Fibroblast of skin of back (primary cell): ENCODE results near the gene NAPA.

ENCODE experiments used
- DNase-seq: peaks from one replicate; pipeline ENCODE4 v3.0.0-alpha.2; 2013

The NAPA gene

DNA sequence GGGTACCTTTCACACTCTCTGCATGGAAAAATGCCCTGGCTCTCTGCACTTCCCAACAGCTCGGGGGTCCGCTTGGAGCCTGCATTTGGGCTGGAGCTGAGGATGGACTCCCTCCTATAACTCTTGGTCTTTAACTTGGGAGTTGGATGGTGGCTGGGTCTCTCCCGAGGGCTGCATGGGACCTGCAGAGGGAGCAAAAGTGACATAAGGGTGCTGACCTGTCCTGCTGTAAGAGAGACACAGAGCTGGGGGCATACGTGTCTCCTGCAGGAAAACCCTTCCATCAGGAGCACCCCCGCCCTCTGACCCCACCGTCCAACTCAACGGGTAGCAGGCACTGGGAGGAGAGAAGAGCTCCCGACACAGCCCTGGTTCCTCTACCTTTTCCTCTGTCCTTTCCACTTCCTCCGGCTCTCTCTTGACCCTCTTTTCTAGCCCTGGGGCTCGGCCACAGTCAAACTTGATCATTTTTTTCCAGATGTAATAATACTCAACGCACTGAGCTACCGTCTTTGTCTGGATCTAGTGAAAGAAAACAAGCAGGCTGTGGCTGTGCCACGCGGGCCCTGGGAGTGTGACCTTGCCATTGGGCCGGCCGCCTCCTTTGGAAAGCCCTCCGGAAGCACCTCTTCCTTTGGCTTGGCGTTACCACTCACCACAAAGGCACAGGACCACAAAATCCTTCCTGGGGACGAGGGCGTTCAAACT lies 6.8 kb upstream of the NAPA start:
- DNase-seq: no peak

DNA sequence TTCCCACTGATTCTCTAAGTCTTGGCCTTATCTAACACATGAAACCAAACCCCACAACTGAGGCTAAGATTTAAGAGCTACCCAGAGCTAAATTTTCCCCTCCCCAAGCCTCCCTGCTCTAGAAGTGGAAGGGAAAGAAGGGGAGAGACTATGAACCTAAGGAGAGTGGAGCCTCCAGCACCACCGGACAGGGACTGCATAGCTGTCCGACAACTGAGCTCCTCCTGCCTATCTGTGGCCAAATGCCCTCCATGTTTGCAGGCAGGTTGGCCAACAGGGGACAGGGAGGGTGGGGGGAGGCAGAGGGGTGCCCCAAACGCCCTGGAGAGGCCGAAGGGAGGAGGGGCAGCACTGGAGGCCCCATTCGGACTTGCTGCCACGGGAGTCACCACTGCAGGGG lies 6.0 kb upstream of the NAPA start:
- DNase-seq: no peak

DNA sequence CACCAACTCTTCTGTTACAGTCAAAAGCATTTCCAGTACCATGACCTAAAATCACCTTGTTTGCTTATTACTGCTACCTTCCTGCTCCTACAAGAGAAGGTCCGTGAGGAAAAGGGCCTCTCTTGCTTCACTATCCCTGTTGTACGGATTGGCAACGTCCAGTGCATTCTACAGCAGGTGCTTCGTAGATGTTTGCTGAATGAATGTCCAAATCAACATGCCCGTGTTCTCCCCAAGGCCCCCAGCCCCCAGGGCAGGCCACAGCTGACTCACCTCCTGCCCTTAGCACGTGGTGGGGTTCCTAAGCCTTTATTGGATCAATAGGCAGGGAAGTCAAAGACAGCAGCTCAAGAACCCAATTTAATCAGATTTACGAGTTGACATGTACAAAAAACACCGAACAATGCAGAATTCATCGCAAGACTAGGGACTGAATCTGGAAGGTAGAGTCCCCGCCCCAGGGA lies 5.5 kb upstream of the NAPA start:
- no peak for DNase-seq

DNA sequence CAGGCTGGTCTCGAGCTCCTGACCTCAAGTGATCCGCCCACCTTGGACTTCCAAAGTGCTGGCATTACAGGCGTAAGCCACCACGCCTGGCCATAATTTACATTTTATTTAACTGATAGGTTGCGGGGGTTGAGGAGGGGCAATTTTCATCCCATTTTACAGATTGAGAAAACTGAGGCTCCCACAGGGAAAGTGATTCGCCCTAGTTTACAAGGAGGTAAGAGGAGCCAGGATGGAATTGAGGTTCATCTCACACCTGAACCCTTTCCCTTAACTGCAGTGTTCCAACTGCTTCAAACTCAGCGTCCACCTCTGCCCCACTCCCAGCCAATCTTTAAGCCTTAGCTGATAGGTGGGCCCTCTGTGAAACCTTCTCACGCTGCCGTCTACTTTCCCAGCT lies 4.0 kb upstream of the NAPA start:
- DNase-seq: no peak

DNA sequence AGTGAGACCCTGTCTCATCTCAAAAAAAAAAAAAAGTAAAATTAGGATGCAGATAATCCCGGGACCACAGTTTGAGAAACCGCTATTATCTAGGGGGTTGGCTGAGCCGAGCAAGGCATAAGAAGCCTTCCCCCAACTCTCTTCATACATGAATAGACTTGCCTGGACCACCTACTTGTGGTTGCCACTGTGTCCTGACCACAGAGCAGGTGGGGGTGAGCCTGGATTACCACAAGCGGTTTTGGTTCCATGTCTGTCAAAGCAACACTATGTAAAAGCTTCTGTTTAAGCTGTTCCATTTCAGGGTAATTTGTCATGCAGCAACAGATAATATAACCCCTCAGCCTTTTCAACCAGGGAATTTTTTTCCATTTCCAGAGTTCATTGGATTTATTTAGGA lies 3.3 kb upstream of the NAPA start:
- no peak for DNase-seq

DNA sequence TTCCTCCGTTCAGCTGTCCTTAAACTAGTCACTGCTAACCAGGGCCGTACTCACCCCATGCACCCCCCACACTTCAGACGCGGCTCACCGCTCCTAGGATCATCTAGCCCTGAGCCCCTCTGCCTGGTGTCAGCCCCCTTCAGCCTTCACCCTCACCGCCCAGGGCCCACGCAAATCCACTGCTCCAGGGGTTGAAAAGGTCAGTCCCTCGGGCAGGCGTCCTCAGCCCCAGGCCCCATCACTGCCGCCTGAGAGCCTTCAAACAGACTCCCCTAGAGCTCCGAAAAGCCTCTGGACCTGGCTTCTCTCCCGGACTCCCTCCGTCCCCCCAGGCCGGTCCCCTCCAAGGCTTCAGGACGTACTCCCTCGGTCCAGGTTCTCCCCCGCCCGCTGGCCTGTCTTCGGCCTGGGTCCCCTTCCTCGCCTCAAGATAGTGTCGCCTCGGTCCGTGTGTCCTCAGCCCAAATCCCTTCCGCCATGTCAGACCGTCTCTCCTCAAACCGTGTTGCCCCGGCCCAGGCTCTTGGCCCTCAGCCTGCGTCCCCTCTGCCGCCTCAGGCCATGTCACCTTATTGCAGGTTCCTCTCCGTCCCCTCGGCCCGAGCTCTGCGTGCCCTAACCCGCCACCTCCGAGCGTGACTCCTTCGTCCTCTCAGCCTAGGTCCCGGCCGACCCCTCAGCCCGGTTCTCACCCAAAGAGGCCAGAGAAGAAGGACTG lies 553 bp downstream of the NAPA start:
- no peak for DNase-seq

DNA sequence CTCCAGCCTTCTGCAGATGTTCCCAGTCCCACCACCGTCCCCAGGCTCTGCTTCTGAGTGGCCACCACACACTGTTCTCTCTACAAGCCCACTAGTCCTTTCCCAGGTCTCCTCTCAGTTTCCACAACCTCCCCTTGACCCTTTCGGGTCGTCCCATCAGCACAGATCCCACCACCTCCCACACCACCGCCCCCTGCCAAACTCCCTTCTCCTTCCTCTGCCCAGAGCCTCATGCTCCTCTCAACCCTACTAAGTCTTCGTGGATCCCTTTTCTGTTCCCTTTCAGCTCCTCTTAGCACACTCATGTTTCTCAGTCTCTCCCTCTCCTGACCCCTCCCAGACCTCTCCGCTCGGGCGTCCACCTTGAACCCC lies 1.9 kb downstream of the NAPA start:
- no peak for DNase-seq

DNA sequence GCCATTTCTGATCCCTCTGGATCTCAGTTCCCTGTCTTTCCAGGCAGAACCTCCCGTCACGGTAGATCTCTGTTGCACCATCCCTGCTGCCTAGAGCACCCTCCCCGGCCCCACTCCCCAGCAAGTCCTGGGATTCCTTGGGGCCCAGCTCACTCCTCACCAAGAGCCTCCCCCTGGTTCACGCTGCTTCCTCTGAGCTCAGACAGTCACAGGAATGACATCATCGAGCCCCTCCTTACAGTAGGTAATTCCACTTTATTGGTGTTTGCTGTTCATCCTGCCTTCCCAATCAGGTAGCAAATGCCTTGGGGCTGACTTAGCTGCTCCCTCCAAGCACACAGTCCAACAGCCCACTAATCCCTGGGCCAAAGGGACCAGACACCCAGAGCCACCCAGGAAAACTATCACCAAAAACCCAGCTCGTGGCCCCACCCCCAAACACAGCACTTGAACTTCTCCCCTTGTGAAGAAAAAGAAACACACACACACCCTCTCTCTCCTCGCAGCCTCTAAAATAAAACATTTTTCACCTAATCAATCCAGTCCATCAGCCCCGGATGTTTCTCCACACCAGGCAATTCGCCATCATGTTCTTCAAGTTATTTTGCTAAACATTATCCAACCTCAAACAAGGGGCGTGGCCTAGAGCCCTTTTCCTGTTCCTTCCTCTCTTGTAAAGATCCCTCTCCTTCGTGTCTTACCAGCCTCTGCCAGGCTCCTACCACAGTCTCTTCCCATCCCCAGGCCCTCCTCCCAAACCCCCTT lies 2.5 kb downstream of the NAPA start:
- peak; percentile 23 for DNase-seq

DNA sequence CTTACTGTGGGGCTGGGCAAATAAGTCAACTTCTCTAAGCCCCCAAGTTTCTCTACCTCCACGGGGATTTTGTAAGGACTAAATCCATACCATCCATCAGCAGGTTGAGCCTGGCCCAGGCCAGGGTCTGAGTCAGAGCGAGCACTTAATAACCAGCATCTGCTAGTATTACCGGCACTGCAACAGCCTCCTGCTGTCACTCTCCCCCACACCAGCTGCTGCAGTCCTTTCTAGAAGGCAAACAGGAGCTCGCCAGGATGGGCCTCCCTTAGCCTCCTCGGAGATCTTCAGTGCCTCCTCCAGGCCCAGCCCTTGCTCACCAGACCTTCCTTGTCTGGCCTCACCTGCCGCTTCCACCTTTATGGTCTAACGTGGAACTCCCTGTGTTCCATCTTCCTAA lies 3.2 kb downstream of the NAPA start:
- DNase-seq: no peak

DNA sequence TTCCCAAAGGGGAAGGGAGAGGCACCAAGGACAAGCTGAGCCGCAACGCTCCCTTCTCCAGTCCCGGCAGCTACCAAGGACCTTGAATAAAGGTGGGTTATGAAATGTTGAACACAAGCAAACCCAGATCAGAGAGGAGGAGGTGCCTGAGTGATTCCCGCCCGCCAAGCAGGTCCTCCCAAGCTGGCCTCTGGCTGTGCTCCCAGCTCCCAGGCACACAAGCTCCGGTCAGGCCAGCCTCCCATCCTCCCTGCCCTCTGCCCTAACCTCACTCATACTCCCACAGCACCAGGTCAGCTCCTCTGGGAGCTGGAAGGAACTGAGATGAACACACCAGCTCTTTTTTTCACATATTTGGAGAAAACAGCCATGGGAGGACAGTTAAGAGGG lies 3.7 kb downstream of the NAPA start:
- no peak for DNase-seq

DNA sequence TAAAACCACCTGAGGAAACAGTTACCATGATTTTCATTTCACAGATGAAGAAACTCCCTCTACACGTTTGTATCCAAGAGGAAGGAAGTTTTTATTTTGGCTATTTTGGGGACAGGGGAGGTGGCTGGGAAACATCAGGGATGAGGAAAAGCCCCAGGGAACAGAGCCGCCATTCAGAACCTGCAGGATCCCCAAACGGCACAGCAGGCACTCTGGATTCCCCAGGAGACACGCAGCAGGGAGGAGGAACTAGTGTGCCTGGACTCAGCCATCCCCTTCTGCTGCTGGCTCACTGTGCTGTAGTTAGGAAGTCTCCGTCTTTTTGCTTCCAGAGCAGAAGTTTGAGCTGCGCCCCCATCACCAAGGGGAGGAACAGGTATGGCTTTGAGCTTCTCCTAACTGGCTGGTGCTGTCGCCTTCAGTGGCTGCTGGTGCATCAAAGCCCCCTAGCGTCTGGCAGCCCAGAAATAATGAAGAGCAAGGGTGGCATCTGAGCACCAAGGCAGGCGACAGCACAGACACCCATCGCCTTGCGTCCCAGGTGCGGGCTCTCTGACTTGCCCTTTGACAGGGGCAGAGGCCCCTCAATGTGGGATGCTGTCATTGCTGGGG lies 4.2 kb downstream of the NAPA start:
- DNase-seq: no peak

DNA sequence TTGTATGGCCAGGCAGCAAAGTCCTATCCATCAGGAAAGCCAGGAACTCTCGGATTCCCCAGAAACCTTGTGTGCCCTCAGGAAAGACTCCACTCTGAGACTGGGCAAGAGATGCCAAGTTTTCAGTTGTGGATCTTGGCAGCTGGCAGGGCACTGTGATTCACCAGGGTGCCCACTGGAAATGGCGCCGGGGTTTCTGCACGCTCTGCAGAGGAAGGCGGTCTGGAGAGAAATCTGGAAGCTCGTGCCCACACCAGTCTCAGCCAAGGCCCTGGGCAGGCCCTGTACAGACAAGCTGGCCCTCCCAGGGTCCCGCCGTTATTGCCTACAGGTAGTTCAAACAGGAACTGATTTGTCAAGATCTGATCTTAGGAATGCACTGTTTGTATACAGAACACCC lies 4.9 kb downstream of the NAPA start:
- DNase-seq: no peak

DNA sequence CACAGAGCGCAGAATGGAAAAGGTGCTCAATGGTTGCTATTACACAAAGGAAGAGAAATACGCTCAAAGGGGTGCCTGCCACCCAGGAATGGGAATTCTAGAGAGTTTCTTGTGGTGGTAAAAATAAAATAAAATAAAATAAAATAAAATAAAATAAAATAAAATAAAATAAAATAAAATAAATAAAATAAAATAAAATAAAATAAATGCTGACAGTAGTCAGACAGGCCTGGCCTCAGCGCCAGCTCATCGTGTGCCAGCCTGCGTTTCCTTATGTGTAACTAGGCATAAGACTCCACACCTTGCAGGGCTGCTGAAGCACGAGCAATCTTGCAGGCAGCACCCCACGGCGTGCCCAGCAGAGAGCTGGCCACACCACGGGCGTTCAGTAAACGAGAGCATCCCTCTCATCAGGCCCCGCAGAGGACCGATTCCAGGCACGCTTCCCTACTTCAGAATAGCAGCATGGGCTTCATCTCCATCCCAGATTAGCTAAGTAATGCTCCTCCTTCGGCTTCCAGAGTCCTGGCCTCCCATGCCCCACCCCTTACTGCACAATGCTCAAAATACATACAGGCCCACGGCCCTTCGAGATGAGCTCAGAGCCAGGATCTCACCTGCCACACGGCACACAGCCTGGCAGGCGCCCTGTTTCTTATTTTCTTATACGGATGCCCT lies 5.6 kb downstream of the NAPA start:
- no peak for DNase-seq

DNA sequence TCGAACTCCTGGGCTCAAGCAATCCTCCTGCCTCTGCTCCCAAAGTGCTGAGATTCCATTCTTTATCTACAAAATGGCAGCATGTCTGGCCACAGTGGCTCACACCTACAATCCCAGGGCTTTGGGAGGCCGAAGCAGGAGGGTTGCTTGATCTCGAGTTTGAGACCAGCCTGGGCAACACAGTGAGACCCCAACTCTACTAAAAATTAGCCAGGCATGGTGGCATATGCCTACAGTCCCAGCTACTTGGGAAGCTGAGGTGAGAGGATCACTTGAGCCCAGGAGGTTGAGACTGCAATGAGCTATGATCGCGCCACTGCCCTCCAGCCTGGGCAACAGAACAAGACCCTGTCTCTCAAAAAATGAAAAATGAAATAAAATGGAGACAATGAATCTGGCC lies 6.1 kb downstream of the NAPA start:
- DNase-seq: no peak

DNA sequence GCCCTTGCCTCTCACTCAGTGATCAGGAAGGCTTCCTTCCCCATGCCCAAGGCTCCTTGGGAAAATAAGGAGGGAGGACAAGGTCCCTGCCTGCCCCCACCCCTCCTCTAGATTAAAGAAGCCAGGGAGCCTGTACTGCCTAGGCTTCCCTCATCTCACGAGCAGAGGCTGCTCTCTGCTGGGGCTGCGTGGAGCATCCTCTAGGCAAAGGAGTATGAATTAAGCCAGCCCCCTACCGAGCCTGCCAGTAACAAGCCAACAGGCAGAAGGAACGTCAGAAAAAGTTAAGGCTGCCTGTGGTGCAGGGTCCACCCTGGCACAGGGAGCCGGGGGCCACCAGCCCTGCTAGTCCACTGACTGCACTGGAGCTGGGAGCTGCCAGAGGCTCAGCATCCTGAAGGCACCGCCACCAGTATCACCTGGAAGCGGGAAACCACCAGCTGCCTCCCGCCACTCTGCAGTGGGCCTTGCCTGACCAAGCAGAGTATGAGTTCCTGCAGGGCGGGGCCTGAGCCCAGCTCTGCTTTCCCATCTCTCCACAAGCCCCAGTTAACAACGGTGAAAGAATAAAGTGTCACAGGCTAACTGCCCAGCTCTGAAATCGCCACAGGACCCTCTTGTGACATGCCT lies 6.8 kb downstream of the NAPA start:
- DNase-seq: no peak

DNA sequence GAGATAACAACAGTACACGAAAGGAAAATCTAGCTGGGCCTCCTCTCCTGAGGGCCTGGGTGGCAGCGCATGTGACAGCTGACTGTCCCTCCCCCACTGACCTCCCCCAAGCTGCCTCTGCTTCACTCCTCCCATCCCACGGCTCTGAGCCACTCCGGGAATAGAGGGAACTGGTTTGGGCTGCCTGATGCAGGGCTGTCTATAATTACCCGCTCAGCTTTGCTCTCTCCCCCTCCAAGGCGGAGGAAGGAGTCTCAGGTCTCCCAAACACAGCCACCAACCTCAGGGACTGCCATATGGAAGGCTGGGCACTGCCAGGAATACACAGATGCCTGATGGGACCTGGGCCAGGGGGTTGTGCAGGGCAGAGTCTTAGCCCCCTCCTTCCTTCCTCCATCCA lies 7.9 kb downstream of the NAPA start:
- DNase-seq: no peak

DNA sequence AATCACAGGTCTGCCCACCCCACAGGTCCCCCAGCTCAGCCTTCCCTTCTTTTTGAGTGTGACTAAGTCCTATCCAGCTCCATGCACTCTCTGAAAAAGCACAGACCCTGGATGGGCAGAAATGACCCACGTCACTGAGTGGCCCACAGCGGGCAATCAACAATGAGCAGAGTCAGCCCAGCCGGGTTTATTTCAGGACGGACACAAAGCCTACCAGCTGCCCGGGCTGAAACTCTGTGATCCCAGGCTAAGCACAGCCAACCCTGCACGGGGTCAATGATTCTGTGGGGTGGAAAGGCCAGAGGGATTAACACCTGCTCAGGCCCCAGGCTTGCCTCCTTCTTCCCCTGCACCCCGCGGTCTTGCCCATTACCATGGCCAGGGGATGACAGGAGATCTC lies 8.4 kb downstream of the NAPA start:
- DNase-seq: no peak

DNA sequence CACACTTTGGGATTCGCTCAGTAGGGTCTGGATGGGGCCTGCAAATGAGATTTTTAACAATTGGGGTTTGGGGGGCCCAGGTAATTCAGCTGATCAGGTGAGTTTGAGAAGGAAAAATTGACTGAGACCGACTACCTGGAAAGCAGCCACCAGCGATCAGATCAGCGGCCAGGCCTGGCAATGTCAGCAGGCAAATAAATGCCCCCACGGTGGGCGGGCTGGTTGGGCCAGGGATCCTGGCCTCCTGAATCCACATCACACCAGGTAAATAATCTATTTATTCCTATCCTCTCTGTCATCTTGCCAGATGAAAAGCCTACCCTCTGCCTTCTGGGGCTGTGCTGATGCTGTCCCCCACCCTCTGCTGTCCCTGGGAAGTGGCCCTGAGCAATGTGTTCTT lies 9.4 kb downstream of the NAPA start:
- DNase-seq: no peak

DNA sequence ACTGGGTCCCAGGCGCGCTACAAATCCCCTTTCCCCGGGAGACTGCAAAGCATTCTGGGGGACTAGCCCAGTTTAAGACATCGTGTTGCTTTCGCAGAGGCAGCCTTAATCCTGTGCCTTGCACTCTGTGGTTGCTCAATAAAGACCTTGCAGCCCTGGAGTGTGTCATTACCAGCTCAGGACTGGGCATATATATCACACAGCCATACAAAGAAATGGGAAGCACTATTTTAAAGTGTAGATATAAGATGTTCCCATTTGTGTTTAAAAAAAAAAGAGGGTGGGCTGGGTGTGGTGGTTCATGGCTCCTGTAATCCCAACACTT lies 11.1 kb downstream of the NAPA start:
- DNase-seq: no peak

DNA sequence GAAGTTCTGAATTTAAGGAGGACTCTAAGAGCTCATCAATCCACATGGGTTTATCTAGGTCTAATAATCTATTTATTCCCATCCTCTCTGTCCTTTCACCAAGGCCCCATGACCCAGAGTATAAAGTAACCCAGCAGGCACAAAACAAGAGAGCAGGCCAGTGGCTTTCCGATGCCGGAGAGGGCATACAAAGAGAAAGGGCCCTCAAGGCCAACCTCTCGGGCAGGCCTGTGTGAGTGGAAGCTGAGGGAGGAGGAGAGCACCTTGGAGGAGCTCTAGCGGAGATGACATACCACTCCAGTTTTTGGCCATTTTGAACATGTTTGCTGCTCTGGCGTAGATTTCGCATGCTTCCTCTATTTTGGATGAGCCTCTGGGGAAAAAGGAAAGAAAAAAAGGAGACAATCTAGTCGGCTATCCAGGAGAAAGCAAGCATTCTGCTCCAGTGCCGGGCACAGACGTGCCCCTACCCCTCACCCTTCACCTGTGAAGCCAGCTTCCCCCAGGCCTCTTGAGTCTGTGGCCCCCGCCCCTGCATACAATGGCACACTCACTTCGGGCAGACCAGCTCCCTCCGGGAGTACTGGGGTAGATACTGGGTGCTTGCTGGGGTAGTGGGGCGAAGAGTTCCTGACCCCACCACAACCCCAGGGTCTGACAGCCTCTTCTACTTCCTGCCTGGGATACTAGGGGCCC lies 11.6 kb downstream of the NAPA start:
- DNase-seq: no peak

DNA sequence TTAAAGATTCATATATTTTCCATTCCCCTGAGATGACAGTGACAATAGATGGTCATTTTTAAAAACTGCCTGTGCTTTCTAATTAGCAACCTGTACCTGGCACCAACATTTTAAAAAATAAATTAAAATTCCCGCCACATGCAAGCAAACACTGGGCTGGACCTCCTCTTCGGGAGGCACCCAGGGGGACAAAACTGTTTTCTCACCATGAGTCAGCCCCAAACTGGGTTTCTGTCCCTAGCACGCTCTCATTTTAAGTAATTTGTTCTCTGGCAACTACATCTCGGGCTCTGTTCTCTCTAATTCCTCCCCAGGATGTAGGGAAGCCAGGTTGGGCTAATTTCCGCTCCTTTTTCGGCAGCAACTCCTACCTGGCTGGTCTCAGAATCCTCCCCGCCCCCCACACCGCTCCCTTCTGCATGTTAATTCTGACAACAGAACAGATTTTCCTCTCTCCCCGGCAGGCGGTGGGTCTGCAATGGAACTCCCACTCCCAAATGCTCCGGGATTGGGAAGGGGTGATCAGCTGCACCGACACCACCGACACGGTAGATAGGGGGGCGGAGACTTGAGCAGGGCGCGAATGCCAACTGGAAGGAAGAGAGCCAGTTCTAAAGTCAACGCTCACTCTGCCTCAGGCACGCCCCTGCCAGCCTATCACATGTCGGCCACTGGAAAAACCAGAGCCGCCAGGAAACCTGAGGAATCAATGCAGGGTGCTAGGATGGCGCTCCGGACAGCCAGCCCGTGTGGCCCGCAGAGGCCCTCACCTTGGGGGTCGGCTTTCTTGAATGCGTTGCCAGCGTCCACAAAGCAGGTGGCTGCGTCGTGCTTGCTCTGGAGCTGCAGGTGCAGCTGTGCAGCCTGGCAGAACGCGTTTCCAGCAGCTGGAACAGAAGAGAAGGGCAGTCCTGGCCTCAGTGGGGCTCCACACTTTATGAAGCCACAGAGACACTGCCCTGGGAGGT lies 14.7 kb downstream of the NAPA start:
- DNase-seq: no peak
